HepG2 (cell line): ENCODE data around the gene FAM114A2. TPM values are rescaled to one million over a fixed set of nuclear protein-coding genes. Genes with fewer than 3 reads are reported as not detected.

ENCODE experiments used
- AHR ChIP-seq: IDR thresholded peaks from 2 replicates; pipeline ENCODE4 v1.6.1; 2018; ENCODE audit warnings: missing genetic modification reagents, missing compliant biosample characterization
- HOXD1 ChIP-seq: sonication (generic); formaldehyde crosslinking; IDR thresholded peaks from 2 replicates; pipeline ENCODE4 v1.5.0; 2020; ENCODE audit warnings: missing genetic modification reagents
- KAT2B ChIP-seq: fragments of 150-350 bp; IDR thresholded peaks from 2 replicates; pipeline ENCODE4 v1.6.1; 2014; ENCODE audit warnings: low read depth, low read length, borderline replicate concordance
- RAD51 ChIP-seq: fragments of 450-650 bp; IDR thresholded peaks from 2 replicates; pipeline ENCODE4 v1.6.1; 2016; ENCODE audit warnings: borderline replicate concordance
- RFX5 ChIP-seq: IDR thresholded peaks from 2 replicates; pipeline ENCODE4 v1.6.1; 2011; ENCODE audit warnings: low read depth, low read length, improper control_type of control experiment
- TEAD3 ChIP-seq: optimal IDR thresholded peaks from 2 replicates; pipeline ENCODE3; 2016; ENCODE audit warnings: borderline replicate concordance
- ZC3H4 ChIP-seq: sonication (generic); formaldehyde crosslinking; IDR thresholded peaks from 2 replicates; pipeline ENCODE4 v1.4.0; 2020; ENCODE audit warnings: missing genetic modification reagents, borderline replicate concordance
- ZNF713 ChIP-seq: sonication (generic); formaldehyde crosslinking; IDR thresholded peaks from 2 replicates; pipeline ENCODE4 v1.4.0; 2020; ENCODE audit warnings: mild to moderate bottlenecking, missing genetic modification reagents
- ZNF790 ChIP-seq: sonication (generic); formaldehyde crosslinking; IDR thresholded peaks from 2 replicates; pipeline ENCODE4 v1.8.0; 2022; ENCODE audit warnings: missing genetic modification reagents, mild to moderate bottlenecking, borderline replicate concordance
- polyA plus RNA-seq, 8 experiments: library from polyadenylated mRNA; depleted of rRNA in 3 of 8; stranded (reverse) in 7 of 8; unstranded in 1 of 8; fragments of >200 nt; fragmentation: Illumina TruSeq in 4 of 8; extraction: Trizol in 4 of 8; gene quantifications; 2 replicates each; pipeline versions ENCODE4 v1.2.1 to v1.2.3, GENCODE V29; 2011 to 2016; ENCODE audit warnings: low read depth in 4 of 8, missing spikeins in 1 of 8, mixed read lengths in 1 of 8; ENCODE audit not compliant: insufficient read depth in 1 of 8
- total RNA-seq, 5 experiments: library from RNA; depleted of rRNA; stranded (reverse); fragments of >200 nt; fragmentation: Illumina TruSeq; extraction: Trizol; gene quantifications; 2 replicates each; pipeline ENCODE4 v1.2.3, GENCODE V29; 2016; ENCODE audit warnings: low read depth in 1 of 5
- TF ChIP-seq, protein P1 (sequence below): sonication (generic); formaldehyde crosslinking; IDR thresholded peaks from 2 replicates; pipeline ENCODE4; 2020; ENCODE audit warnings: missing genetic modification reagents, mild to moderate bottlenecking, borderline replicate concordance
- TF ChIP-seq, protein P2 (sequence below): sonication (generic); formaldehyde crosslinking; IDR thresholded peaks from 2 replicates; pipeline ENCODE4 v1.4.0; 2020; ENCODE audit warnings: missing genetic modification reagents
- TF ChIP-seq, protein P3 (sequence below): sonication (generic); formaldehyde crosslinking; conservative IDR thresholded peaks from 2 replicates; pipeline ENCODE4 v1.8.0; 2022; ENCODE audit warnings: mild to moderate bottlenecking, moderate library complexity, missing genetic modification reagents
- TF ChIP-seq, protein P4 (sequence below): sonication (generic); formaldehyde crosslinking; IDR thresholded peaks from 2 replicates; pipeline ENCODE4 v1.5.1; 2020; ENCODE audit warnings: mild to moderate bottlenecking, missing genetic modification reagents, borderline replicate concordance
- TF ChIP-seq, protein P5 (sequence below): sonication (generic); formaldehyde crosslinking; IDR thresholded peaks from 2 replicates; pipeline ENCODE4 v1.8.0; 2022; ENCODE audit warnings: mild to moderate bottlenecking, missing genetic modification reagents, borderline replicate concordance

The FAM114A2 gene
- total and polyA plus RNA-seq, 2 of the 13 experiments (the other 11 are each of a cell fraction or from before 2014, with no cell fraction given), result 6.9 to 11.4 TPM

DNA sequence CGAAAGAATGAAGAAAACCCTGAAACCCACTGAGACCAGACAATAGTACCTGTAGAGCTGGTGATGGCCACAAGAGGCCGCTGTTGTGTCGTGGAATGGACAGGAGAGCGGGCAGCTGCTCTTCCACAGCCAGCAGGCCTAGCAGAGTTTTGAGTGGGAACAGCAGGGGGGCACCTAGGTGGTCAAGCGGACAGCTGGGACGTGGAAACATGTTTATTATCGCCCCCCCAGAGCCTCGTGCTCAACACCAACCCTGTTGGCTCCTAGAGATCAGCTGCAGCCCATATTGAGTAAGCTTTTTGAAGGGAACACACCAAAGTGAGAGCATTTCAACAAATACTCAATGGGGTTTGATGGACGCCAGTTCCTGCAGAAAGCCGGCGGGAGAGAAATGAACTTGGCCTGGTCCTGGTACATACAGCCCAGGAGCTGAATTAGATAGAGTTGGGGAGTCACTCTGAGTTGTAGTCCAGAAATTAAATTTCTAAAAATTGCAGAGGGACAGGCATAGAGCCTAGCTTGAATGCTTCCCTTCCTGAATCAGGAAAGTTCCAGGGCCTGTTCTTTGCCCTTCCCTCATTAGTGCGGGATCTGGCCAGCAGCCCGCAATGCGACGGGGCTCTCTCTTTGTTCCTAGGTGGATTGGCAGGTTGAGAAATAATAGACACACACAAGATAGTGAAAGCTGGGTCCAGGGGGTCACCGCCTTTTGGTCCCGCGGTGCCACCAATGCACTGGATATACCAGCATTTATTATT, 33.9 kb upstream of the FAM114A2 start (continued):
- TF ChIP-seq, protein P1, sequence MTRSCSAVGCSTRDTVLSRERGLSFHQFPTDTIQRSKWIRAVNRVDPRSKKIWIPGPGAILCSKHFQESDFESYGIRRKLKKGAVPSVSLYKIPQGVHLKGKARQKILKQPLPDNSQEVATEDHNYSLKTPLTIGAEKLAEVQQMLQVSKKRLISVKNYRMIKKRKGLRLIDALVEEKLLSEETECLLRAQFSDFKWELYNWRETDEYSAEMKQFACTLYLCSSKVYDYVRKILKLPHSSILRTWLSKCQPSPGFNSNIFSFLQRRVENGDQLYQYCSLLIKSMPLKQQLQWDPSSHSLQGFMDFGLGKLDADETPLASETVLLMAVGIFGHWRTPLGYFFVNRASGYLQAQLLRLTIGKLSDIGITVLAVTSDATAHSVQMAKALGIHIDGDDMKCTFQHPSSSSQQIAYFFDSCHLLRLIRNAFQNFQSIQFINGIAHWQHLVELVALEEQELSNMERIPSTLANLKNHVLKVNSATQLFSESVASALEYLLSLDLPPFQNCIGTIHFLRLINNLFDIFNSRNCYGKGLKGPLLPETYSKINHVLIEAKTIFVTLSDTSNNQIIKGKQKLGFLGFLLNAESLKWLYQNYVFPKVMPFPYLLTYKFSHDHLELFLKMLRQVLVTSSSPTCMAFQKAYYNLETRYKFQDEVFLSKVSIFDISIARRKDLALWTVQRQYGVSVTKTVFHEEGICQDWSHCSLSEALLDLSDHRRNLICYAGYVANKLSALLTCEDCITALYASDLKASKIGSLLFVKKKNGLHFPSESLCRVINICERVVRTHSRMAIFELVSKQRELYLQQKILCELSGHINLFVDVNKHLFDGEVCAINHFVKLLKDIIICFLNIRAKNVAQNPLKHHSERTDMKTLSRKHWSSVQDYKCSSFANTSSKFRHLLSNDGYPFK (CRISPR knock-in tag), result peak; percentile 37; the same call in 1 of the 2 replicates
- TF ChIP-seq, protein P2, sequence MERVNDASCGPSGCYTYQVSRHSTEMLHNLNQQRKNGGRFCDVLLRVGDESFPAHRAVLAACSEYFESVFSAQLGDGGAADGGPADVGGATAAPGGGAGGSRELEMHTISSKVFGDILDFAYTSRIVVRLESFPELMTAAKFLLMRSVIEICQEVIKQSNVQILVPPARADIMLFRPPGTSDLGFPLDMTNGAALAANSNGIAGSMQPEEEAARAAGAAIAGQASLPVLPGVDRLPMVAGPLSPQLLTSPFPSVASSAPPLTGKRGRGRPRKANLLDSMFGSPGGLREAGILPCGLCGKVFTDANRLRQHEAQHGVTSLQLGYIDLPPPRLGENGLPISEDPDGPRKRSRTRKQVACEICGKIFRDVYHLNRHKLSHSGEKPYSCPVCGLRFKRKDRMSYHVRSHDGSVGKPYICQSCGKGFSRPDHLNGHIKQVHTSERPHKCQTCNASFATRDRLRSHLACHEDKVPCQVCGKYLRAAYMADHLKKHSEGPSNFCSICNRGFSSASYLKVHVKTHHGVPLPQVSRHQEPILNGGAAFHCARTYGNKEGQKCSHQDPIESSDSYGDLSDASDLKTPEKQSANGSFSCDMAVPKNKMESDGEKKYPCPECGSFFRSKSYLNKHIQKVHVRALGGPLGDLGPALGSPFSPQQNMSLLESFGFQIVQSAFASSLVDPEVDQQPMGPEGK (CRISPR knock-in tag), result 0 out of 2 replicates have a peak, but pooled peaks have one; percentile 12
- TF ChIP-seq RAD51 (no peak), ZC3H4 (CRISPR knock-in tag) (no peak), ZNF713 (CRISPR knock-in tag) (no peak), KAT2B (no peak), RFX5 (no peak), TEAD3 (CRISPR knock-in tag) (peak; percentile 13), ZNF790 (CRISPR knock-in tag) (no peak), HOXD1 (CRISPR knock-in tag) (no peak), AHR (CRISPR knock-in tag) (no peak)
- TF ChIP-seq, protein P3, sequence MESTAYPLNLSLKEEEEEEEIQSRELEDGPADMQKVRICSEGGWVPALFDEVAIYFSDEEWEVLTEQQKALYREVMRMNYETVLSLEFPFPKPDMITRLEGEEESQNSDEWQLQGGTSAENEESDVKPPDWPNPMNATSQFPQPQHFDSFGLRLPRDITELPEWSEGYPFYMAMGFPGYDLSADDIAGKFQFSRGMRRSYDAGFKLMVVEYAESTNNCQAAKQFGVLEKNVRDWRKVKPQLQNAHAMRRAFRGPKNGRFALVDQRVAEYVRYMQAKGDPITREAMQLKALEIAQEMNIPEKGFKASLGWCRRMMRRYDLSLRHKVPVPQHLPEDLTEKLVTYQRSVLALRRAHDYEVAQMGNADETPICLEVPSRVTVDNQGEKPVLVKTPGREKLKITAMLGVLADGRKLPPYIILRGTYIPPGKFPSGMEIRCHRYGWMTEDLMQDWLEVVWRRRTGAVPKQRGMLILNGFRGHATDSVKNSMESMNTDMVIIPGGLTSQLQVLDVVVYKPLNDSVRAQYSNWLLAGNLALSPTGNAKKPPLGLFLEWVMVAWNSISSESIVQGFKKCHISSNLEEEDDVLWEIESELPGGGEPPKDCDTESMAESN (CRISPR knock-in tag), result peak; percentile 50; the same call in 1 of the 2 replicates
- TF ChIP-seq, protein P4, sequence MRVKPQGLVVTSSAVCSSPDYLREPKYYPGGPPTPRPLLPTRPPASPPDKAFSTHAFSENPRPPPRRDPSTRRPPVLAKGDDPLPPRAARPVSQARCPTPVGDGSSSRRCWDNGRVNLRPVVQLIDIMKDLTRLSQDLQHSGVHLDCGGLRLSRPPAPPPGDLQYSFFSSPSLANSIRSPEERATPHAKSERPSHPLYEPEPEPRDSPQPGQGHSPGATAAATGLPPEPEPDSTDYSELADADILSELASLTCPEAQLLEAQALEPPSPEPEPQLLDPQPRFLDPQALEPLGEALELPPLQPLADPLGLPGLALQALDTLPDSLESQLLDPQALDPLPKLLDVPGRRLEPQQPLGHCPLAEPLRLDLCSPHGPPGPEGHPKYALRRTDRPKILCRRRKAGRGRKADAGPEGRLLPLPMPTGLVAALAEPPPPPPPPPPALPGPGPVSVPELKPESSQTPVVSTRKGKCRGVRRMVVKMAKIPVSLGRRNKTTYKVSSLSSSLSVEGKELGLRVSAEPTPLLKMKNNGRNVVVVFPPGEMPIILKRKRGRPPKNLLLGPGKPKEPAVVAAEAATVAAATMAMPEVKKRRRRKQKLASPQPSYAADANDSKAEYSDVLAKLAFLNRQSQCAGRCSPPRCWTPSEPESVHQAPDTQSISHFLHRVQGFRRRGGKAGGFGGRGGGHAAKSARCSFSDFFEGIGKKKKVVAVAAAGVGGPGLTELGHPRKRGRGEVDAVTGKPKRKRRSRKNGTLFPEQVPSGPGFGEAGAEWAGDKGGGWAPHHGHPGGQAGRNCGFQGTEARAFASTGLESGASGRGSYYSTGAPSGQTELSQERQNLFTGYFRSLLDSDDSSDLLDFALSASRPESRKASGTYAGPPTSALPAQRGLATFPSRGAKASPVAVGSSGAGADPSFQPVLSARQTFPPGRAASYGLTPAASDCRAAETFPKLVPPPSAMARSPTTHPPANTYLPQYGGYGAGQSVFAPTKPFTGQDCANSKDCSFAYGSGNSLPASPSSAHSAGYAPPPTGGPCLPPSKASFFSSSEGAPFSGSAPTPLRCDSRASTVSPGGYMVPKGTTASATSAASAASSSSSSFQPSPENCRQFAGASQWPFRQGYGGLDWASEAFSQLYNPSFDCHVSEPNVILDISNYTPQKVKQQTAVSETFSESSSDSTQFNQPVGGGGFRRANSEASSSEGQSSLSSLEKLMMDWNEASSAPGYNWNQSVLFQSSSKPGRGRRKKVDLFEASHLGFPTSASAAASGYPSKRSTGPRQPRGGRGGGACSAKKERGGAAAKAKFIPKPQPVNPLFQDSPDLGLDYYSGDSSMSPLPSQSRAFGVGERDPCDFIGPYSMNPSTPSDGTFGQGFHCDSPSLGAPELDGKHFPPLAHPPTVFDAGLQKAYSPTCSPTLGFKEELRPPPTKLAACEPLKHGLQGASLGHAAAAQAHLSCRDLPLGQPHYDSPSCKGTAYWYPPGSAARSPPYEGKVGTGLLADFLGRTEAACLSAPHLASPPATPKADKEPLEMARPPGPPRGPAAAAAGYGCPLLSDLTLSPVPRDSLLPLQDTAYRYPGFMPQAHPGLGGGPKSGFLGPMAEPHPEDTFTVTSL, result no peak
- TF ChIP-seq, protein P5, sequence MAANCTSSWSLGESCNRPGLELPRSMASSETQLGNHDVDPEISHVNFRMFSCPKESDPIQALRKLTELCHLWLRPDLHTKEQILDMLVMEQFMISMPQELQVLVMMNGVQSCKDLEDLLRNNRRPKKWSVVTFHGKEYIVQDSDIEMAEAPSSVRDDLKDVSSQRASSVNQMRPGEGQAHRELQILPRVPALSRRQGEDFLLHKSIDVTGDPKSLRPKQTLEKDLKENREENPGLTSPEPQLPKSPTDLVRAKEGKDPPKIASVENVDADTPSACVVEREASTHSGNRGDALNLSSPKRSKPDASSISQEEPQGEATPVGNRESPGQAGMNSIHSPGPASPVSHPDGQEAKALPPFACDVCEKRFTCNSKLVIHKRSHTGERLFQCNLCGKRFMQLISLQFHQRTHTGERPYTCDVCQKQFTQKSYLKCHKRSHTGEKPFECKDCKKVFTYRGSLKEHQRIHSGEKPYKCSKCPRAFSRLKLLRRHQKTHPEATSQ (CRISPR knock-in tag), result no peak
